ENCODE data around the gene PHLPP1.

- TF ChIP-seq EZH2 (IDR thresholded peaks at IDR 0.05; ENCODE audit: low read length, missing control alignments) (no peak), CTCF (conservative IDR thresholded peaks at IDR 0.05 in 1 of 2, IDR thresholded peaks at IDR 0.05 in 1 of 2; ENCODE audit: low read depth in 1 of 2, low read length in 2 of 2) (no peak)
Observed at GRCh38 chr18:62847081-62847480, 131.7 kb downstream of the PHLPP1 start.
